Measurements from ENCODE around the gene VSX1. TPM values are rescaled to one million over a fixed set of nuclear protein-coding genes. Genes with fewer than 3 reads are reported as not detected.

Gene VSX1
- not detected for total RNA-seq
- polyA plus RNA-seq (2013, experiment 1 of 2): 0.06 TPM
- 0.05 TPM for polyA plus RNA-seq (2013, experiment 2 of 2)
- total RNA-seq: 0 to 0.21 (median 0) reads per million in 172 experiments

DNA sequence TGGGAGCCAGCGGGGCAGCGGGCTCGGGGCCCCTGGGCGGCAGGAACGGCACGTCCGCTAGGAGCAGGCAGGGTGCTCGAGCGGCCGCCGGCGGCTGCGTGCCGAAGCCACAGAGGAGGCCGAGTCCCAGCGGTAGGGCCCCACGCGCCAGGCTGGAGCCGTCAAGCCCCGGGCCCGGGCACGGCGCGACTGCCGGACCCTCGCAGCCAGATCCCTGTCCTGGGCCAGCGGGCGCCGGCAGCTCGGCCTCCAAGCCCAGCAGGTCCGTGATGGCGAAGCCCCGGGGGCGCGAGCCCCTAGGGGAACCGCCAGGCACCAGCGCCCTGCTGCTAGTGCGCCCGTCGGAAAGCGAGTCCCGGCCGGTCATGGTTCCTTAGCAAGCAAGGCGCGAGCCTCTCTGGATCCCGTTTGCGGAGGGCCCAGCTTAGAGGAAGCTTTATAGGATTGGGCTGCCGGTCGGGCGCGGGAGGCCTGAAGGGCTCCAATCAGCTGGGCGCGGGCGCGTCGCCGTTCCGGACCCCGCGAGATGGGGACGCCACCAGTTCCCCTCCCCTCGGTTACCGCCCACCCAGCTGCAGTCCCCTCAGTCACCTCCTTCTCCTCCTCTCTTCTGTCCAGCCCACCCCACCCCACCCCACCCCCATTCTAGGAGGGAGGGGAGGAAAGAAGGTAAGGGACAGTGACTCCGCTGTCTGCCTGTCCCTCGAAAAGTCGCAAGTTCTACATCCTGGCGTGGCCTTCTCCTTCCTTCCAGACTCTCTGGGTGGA lies at the start of gene VSX1:
Gene VSX1, minus strand, starts transcription at position 412 of the 768 bp plus-strand sequence. Its CDS starts 45 bp downstream, at position 367.
- peaks cover 0 to 43% of the 10 kb centered on the region in 2 experiments for H3K9me3 ChIP-seq (ENCODE audit: control insufficient read depth in 1 of 2, insufficient read depth in 1 of 2, low read length in 2 of 2)
- peaks cover 83 to 87% of the 10 kb centered on the region in 2 experiments for H3K27me3 ChIP-seq (ENCODE audit: control insufficient read depth in 1 of 2, insufficient read depth in 2 of 2, low read length in 2 of 2)
- peaks cover 24% of the 10 kb centered on the region for H3K4me1 Mint-ChIP-seq (ENCODE audit: low read depth)
- intact Hi-C loops (cut with DNase I, micrococcal nuclease): loop anchor here in 1 of 2 experiments (5.0 kb wide), 1 partner anchor 115 kb away; the partner anchor contains the start of gene ENTPD6
- ChIA-PET CTCF (interaction anchor here (0.8 kb wide), 1 partner anchor 178 kb away, joined by 3 read pairs; no protein-coding TSS in a partner anchor), POLR2A (interaction anchor here (0.8 kb wide), 1 partner anchor 9 kb away, joined by 3 read pairs; no protein-coding TSS in a partner anchor)
- no peak within 1 kb of the TSS for H3K27ac ChIP-seq (ENCODE audit: low read depth in 1 of 2, low read length in 2 of 2)
- H3K27ac Mint-ChIP-seq: no peak within 1 kb of the TSS
- no peak within 1 kb of the TSS for H3K4me3 ChIP-seq (ENCODE audit: low read length)
- H3K9me3 Mint-ChIP-seq: no peaks in the 10 kb centered on the region
- no peak for DNase-seq
- peaks cover 81% of the 10 kb centered on the region for H3K27me3 Mint-ChIP-seq
- H3K4me3 Mint-ChIP-seq: peak within 1 kb of the TSS; percentile 15
- H3K4me1 ChIP-seq (ENCODE audit: insufficient read depth, low read length): peaks cover 37% of the 10 kb centered on the region
- H3K36me3 Mint-ChIP-seq (ENCODE audit: low read depth): no peaks in the 10 kb centered on the region
- TF ChIP-seq CTCF (IDR thresholded peaks at IDR 0.05): no peak
- no peaks in the 10 kb centered on the region for H3K36me3 ChIP-seq (ENCODE audit: insufficient read depth, low read length)
- ATAC-seq (ENCODE audit: poor library complexity): no peak

GRCh38 chr20:25129908-25130307 lies 48.0 kb upstream of the VSX1 start:
- H3K4me1 ChIP-seq (ENCODE audit: insufficient read depth, low read length): no peaks in the 10 kb centered on the region
- intact Hi-C loops (cut with DNase I, micrococcal nuclease): no loop called here
- TF ChIP-seq CTCF (IDR thresholded peaks at IDR 0.05): no peak
- no peak overlapping the region for H3K27ac ChIP-seq (ENCODE audit: low read depth in 1 of 2, low read length in 2 of 2)
- peaks cover 0 to 3% of the 10 kb centered on the region in 2 experiments for H3K9me3 ChIP-seq (ENCODE audit: control insufficient read depth in 1 of 2, insufficient read depth in 1 of 2, low read length in 2 of 2)
- H3K4me3 Mint-ChIP-seq: no peak overlapping the region
- no peaks in the 10 kb centered on the region for H3K9me3 Mint-ChIP-seq
- CTCF ChIA-PET: interaction anchor here (0.6 kb wide), 1 partner anchor 284 kb away, joined by 3 read pairs; no protein-coding TSS in a partner anchor
- H3K4me1 Mint-ChIP-seq (ENCODE audit: low read depth): no peaks in the 10 kb centered on the region
- no peaks in the 10 kb centered on the region for H3K36me3 Mint-ChIP-seq (ENCODE audit: low read depth)
- H3K27me3 Mint-ChIP-seq: no peaks in the 10 kb centered on the region
- peaks cover 0 to 2% of the 10 kb centered on the region in 2 experiments for H3K27me3 ChIP-seq (ENCODE audit: control insufficient read depth in 1 of 2, insufficient read depth in 2 of 2, low read length in 2 of 2)
- POLR2A ChIA-PET: no interaction called here
- H3K4me3 ChIP-seq (ENCODE audit: low read length): no peak overlapping the region
- DNase-seq (no peak), ATAC-seq (ENCODE audit: poor library complexity) (no peak)
- no peaks in the 10 kb centered on the region for H3K36me3 ChIP-seq (ENCODE audit: insufficient read depth, low read length)
- no peak overlapping the region for H3K27ac Mint-ChIP-seq

DNA sequence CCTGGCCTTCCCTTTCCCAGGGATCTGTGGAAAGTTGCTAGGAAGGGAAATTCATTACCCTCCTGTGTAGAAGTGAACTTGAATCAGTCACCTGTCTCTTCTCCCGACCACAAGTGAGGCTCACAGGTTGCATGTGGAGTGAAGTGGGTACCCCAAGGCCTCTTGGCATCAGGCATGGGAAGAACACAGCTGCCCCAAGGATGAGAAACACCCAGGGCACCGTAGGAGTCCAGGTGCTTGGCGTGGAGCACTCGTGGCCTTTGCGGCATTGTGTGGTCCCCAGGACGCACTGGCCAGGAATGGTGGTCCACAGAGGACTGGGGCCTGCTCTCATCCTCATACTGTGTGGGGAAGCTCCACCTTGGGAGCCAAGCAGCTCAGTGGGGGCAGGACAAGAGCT lies 47.5 kb upstream of the VSX1 start:
- Mint-ChIP-seq H3K27ac (no peak overlapping the region), H3K27me3 (no peaks in the 10 kb centered on the region), H3K4me3 (no peak overlapping the region), H3K9me3 (no peaks in the 10 kb centered on the region), H3K36me3 (ENCODE audit: low read depth) (no peaks in the 10 kb centered on the region), H3K4me1 (ENCODE audit: low read depth) (no peaks in the 10 kb centered on the region)
- no peak for ATAC-seq (ENCODE audit: poor library complexity)
- TF ChIP-seq CTCF (IDR thresholded peaks at IDR 0.05): no peak
- Histone ChIP-seq H3K36me3 (ENCODE audit: insufficient read depth, low read length) (no peaks in the 10 kb centered on the region), H3K4me1 (ENCODE audit: insufficient read depth, low read length) (no peaks in the 10 kb centered on the region), H3K27me3 (ENCODE audit: control insufficient read depth in 1 of 2, insufficient read depth in 2 of 2, low read length in 2 of 2) (peaks cover 0 to 2% of the 10 kb centered on the region in 2 experiments), H3K27ac (ENCODE audit: low read depth in 1 of 2, low read length in 2 of 2) (no peak overlapping the region), H3K9me3 (ENCODE audit: control insufficient read depth in 1 of 2, insufficient read depth in 1 of 2, low read length in 2 of 2) (peaks cover 0 to 3% of the 10 kb centered on the region in 2 experiments), H3K4me3 (ENCODE audit: low read length) (no peak overlapping the region)
- intact Hi-C loops (cut with DNase I, micrococcal nuclease): no loop called here
- DNase-seq: no peak
- POLR2A ChIA-PET: no interaction called here
- CTCF ChIA-PET: no interaction called here
